PC-9 (cell line): ENCODE data around the gene LONP2. TPM values are rescaled to one million over a fixed set of nuclear protein-coding genes. Genes with fewer than 3 reads are reported as not detected.

Experiments
- BruUV-seq: library from RNA; stranded (reverse); fragments of 400-500 nt; replicated peaks from 2 replicates; lab custom pipeline; 2021; lab: Mats Ljungman, UMichigan
- CTCF ChIA-PET: fragments of 300-600 bp; sonication (Branson Sonifier 250); formaldehyde crosslinking; loops from one replicate; lab custom pipeline; 2022; ENCODE audit warnings: antibody characterized with exemption; lab: Charles Lee
- POLR2A ChIA-PET: fragments of 300-600 bp; sonication (Branson Sonifier 250); formaldehyde crosslinking; loops from one replicate; lab custom pipeline; 2022; ENCODE audit warnings: antibody characterized with exemption; ENCODE audit not compliant: unreplicated experiment; lab: Charles Lee
- DNase-seq, 2 experiments: peaks; one replicate each; pipeline versions ENCODE4 v3.0.0 to v3.0.0-alpha.2; 2015 to 2022; ENCODE audit warnings: mixed read lengths in 1 of 2
- H2AFZ ChIP-seq: fragments of 200-600 bp; sonication (generic); 2 replicates; pipeline ENCODE4 v1.8.1; 2017; ENCODE audit warnings: antibody characterized with exemption
- H3F3A ChIP-seq: fragments of 200-600 bp; sonication (generic); 2 replicates; pipeline ENCODE4 v1.8.1; 2017; ENCODE audit warnings: antibody characterized with exemption, mild to moderate bottlenecking, low read depth; ENCODE audit not compliant: insufficient read depth
- H3K27ac ChIP-seq: fragments of 200-600 bp; sonication (generic); 2 replicates; pipeline ENCODE4 v1.6.1; 2016; ENCODE audit warnings: mixed run types
- H3K27me3 ChIP-seq: fragments of 200-600 bp; sonication (generic); 2 replicates; pipeline ENCODE4 v1.6.1; 2016; ENCODE audit warnings: low read depth, mixed run types; ENCODE audit not compliant: insufficient read depth
- H3K36me3 ChIP-seq: fragments of 200-600 bp; sonication (generic); 2 replicates; pipeline ENCODE4 v1.6.1; 2016; ENCODE audit warnings: low read depth, mixed run types
- H3K4me1 ChIP-seq: fragments of 200-600 bp; sonication (generic); replicated peaks from 2 replicates; pipeline ENCODE4 v1.6.1; 2016; ENCODE audit warnings: mixed run types; ENCODE audit not compliant: insufficient read depth
- H3K4me2 ChIP-seq: fragments of 200-600 bp; sonication (generic); 2 replicates; pipeline ENCODE4 v1.6.1; 2017; ENCODE audit warnings: mixed run types
- H3K4me3 ChIP-seq: fragments of 200-600 bp; sonication (generic); 2 replicates; pipeline ENCODE4 v1.6.1; 2016; ENCODE audit warnings: mixed run types
- H3K79me2 ChIP-seq: fragments of 200-600 bp; sonication (generic); 2 replicates; pipeline ENCODE4 v1.6.1; 2017; ENCODE audit warnings: low read depth, mixed run types
- H3K9me2 ChIP-seq: fragments of 200-600 bp; sonication (generic); 2 replicates; pipeline ENCODE4 v1.8.1; 2017; ENCODE audit warnings: mild to moderate bottlenecking; ENCODE audit not compliant: insufficient read depth
- H3K9me3 ChIP-seq: fragments of 200-600 bp; sonication (generic); 2 replicates; pipeline ENCODE4 v1.8.1; 2016; ENCODE audit warnings: low read depth; ENCODE audit not compliant: insufficient read depth
- H4K20me1 ChIP-seq: fragments of 200-600 bp; sonication (generic); 2 replicates; pipeline ENCODE4 v1.8.1; 2017; ENCODE audit not compliant: insufficient read depth
- EZH2 ChIP-seq: fragments of 200-600 bp; sonication (generic); IDR thresholded peaks from 2 replicates; pipeline ENCODE4 v1.8.0; 2017; ENCODE audit warnings: antibody characterized with exemption, low read depth
- intact Hi-C: fragments of 100-400 bp; cut with micrococcal nuclease; formaldehyde crosslinking; loops from one replicate; pipeline ENCODE4 v1.10.0; 2022; ENCODE audit not compliant: unreplicated experiment
- total RNA-seq: library from RNA; stranded (reverse); gene quantifications from 2 replicates; pipeline ENCODE4 v1.2.3, GENCODE V29; 2021
- TF ChIP-seq, protein P1 (sequence below): fragments of 200-600 bp; sonication (generic); conservative IDR thresholded peaks from 2 replicates; pipeline ENCODE4 v1.6.1; 2017; ENCODE audit warnings: mixed run types, antibody characterized with exemption, mild to moderate bottlenecking, moderate library complexity

The LONP2 gene
- total RNA-seq, 1 experiment from 2014 or later: 47.0 TPM

GRCh38 chr16:48382131-48382530 is 138.0 kb downstream of the LONP2 start:
- Histone ChIP-seq H3K27me3 (no peaks in the 10 kb centered on the region), H3K9me3 (no peaks in the 10 kb centered on the region), H3K36me3 (no peaks in the 10 kb centered on the region), H3K9me2 (no peaks in the 10 kb centered on the region), H3K4me2 (0 out of 2 replicates have a peak overlapping the region, but pooled peaks have one; percentile 87), H3F3A (peaks cover 11% of the 10 kb centered on the region; the same call in 1 of the 2 replicates), H3K4me3 (no peak overlapping the region), H3K27ac (no peak overlapping the region), H4K20me1 (peaks cover 52% of the 10 kb centered on the region; the same call in 1 of the 2 replicates), H3K79me2 (peaks cover 74% of the 10 kb centered on the region), H3K4me1 (peaks cover 41% of the 10 kb centered on the region), H2AFZ (no peak overlapping the region)
- intact Hi-C loops: no loop called here
- ChIA-PET CTCF (no interaction called here), POLR2A (no interaction called here)
- no TSS peak for BruUV-seq
- DNase-seq: no peak
- TF ChIP-seq, protein P1, sequence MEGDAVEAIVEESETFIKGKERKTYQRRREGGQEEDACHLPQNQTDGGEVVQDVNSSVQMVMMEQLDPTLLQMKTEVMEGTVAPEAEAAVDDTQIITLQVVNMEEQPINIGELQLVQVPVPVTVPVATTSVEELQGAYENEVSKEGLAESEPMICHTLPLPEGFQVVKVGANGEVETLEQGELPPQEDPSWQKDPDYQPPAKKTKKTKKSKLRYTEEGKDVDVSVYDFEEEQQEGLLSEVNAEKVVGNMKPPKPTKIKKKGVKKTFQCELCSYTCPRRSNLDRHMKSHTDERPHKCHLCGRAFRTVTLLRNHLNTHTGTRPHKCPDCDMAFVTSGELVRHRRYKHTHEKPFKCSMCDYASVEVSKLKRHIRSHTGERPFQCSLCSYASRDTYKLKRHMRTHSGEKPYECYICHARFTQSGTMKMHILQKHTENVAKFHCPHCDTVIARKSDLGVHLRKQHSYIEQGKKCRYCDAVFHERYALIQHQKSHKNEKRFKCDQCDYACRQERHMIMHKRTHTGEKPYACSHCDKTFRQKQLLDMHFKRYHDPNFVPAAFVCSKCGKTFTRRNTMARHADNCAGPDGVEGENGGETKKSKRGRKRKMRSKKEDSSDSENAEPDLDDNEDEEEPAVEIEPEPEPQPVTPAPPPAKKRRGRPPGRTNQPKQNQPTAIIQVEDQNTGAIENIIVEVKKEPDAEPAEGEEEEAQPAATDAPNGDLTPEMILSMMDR: no peak

DNA sequence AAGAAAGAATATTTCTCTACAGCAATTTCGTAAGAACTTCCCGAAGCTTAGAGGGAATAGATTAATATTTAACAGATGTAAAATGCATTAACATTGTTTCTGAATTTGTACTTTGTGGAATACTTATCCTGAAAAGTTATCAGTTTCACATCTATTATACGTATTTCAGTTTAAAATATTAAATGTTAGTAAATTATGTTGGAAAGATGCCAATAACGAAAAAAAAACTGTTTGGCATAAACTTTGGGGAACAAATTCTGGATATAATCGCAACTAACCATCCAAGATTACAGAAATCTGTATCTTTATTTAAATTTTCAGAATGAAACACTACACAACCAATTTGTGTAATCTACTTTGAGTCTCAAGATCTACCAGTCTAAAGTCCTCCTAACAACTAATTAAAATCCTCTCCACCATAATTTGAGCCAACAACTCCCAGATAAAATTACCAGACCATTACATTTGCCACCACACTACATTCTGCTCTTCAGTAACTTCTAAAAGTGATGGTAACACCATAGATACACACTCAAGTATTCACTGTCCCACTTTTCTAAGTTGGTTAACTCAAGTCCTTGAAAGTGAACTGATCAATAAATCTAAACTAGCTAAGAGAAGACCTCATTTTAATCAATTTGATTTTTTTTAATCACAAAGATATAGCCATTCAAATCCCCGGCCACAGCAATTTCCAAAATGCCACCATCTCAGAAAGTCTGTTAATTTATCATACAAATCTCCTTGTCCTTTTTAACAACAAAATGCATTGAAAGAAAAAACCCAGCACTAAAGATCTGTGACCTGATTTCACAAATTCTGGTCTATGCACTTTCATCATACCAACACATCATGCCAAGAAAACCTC is 139.1 kb downstream of the LONP2 start:
- H3K9me2 ChIP-seq: no peaks in the 10 kb centered on the region
- CTCF ChIA-PET: no interaction called here
- TF ChIP-seq, protein P1: no peak
- no peak for TF ChIP-seq EZH2
- peaks cover 11% of the 10 kb centered on the region; the same call in 1 of the 2 replicates for H3F3A ChIP-seq
- peaks cover 47% of the 10 kb centered on the region; the same call in 1 of the 2 replicates for H4K20me1 ChIP-seq
- peak overlapping the region; percentile 61; the same call in 1 of the 2 replicates for H3K27ac ChIP-seq
- no TSS peak for BruUV-seq
- no peak for DNase-seq
- peaks cover 41% of the 10 kb centered on the region for H3K4me1 ChIP-seq
- peaks cover 63% of the 10 kb centered on the region for H3K79me2 ChIP-seq
- no peaks in the 10 kb centered on the region for H3K9me3 ChIP-seq
- H3K4me2 ChIP-seq: peak overlapping the region; percentile 87
- no peak overlapping the region for H2AFZ ChIP-seq
- POLR2A ChIA-PET: no interaction called here
- peak overlapping the region; percentile 71 for H3K4me3 ChIP-seq
- H3K27me3 ChIP-seq: no peaks in the 10 kb centered on the region
- no peaks in the 10 kb centered on the region for H3K36me3 ChIP-seq
- intact Hi-C loops: no loop called here

- peaks cover 36% of the 10 kb centered on the region for H3K4me1 ChIP-seq
- H3K36me3 ChIP-seq: no peaks in the 10 kb centered on the region
- TF ChIP-seq, protein P1: no peak
- no peak for TF ChIP-seq EZH2
- H4K20me1 ChIP-seq: peaks cover 41% of the 10 kb centered on the region; the same call in 1 of the 2 replicates
- intact Hi-C loops: loop anchor here (2.0 kb wide), 1 partner anchor 25 kb away; no protein-coding TSS in a partner anchor
- ChIA-PET POLR2A (interaction anchor here (0.6 to 0.7 kb wide), 2 partner anchors 30 to 64 kb away, joined by 7 to 9 read pairs; no protein-coding TSS in a partner anchor), CTCF (no interaction called here)
- peaks cover 55% of the 10 kb centered on the region for H3K79me2 ChIP-seq
- DNase-seq: peak in 1 of 2 experiments; percentile 44
- TSS peak; percentile 80 for BruUV-seq
- no peaks in the 10 kb centered on the region for H3K9me2 ChIP-seq
- H2AFZ ChIP-seq: peak overlapping the region; percentile 34
- H3K9me3 ChIP-seq: no peaks in the 10 kb centered on the region
- H3K27ac ChIP-seq: peak overlapping the region; percentile 61
- H3K4me2 ChIP-seq: peak overlapping the region; percentile 87
- no peaks in the 10 kb centered on the region for H3K27me3 ChIP-seq
- H3F3A ChIP-seq: peaks cover 11% of the 10 kb centered on the region; the same call in 1 of the 2 replicates
- peak overlapping the region; percentile 71 for H3K4me3 ChIP-seq
These were observed 139.9 kb downstream of the LONP2 start for GRCh38 chr16:48383877-48384519.
